ENCODE data around the gene NECTIN2.
A peak's percentile ranks its signal among the peaks of the same experiment; 100 is the strongest.

- no peak for TF ChIP-seq CTCF (IDR thresholded peaks at IDR 0.05; ENCODE audit: low read depth, low read length, missing input control)
- peak; percentile 1 to 20 for TF ChIP-seq RAD21 (IDR thresholded peaks at IDR 0.05)
- TF ChIP-seq ZBTB33 (IDR thresholded peaks at IDR 0.05) = no peak
Observed at GRCh38 chr19:44905437-44906160, 59.5 kb downstream of the NECTIN2 start, which contains the start of gene APOE.

All from liver (tissue), 3 donors.